Prostate gland (tissue), 2 donors: ENCODE data around the gene PCNT.

Experiments used
- POLR2A ChIP-seq: fragments of 450-650 bp; IDR thresholded peaks from one replicate; pipeline ENCODE4 v1.6.1; 2016; ENCODE audit warnings: antibody characterized with exemption, mild to moderate bottlenecking
- POLR2AphosphoS5 ChIP-seq: sonication (generic); formaldehyde crosslinking; IDR thresholded peaks from one replicate; pipeline ENCODE4 v1.6.1; 2017; ENCODE audit warnings: antibody characterized with exemption
- TF ChIP-seq, protein P1 (sequence below), 4 experiments: fragments of 200-600 bp in 2 of 4; fragments of 450-650 bp in 2 of 4; sonication (generic) in 2 of 4; IDR thresholded peaks; 1 replicate in 3 of 4; 2 replicates in 1 of 4; pipeline ENCODE4 v1.5.1; 2016 to 2019; ENCODE audit warnings: antibody characterized with exemption in 4 of 4, mild to moderate bottlenecking in 2 of 4, moderate library complexity in 2 of 4

DNA sequence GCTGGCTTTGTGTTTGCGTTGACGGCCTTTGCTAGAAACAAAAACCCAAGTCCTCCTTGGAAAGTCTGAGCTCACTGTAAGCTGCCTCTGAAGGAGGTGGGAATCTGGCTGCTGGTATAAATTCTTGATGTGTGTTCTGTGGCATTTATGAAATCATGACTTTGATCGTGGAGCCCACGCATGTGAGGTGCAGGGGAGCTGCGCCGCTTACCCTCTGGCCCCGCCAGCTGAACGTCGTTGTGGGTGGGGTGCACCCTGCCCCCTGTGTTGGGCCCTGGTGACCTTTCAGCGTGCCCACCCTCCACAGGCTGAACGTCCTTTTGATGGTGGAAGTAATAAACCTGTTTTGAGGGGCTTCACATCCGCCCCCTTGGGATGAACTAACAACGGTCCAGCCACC is 113.6 kb downstream of the PCNT start:
- no peak for TF ChIP-seq POLR2A
- TF ChIP-seq, protein P1, sequence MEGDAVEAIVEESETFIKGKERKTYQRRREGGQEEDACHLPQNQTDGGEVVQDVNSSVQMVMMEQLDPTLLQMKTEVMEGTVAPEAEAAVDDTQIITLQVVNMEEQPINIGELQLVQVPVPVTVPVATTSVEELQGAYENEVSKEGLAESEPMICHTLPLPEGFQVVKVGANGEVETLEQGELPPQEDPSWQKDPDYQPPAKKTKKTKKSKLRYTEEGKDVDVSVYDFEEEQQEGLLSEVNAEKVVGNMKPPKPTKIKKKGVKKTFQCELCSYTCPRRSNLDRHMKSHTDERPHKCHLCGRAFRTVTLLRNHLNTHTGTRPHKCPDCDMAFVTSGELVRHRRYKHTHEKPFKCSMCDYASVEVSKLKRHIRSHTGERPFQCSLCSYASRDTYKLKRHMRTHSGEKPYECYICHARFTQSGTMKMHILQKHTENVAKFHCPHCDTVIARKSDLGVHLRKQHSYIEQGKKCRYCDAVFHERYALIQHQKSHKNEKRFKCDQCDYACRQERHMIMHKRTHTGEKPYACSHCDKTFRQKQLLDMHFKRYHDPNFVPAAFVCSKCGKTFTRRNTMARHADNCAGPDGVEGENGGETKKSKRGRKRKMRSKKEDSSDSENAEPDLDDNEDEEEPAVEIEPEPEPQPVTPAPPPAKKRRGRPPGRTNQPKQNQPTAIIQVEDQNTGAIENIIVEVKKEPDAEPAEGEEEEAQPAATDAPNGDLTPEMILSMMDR (IDR thresholded peaks at IDR 0.05) = no peak
- TF ChIP-seq POLR2AphosphoS5 = no peak
